Parathyroid adenoma (tissue), 2 donors: ENCODE measurements around the gene ARHGEF35.

Experiments used
- H2AFZ ChIP-seq: fragments of 300-600 bp; sonication (generic); one replicate; pipeline ENCODE4 v1.7.0; 2017; ENCODE audit warnings: antibody characterized with exemption, mild to moderate bottlenecking
- H3K27ac ChIP-seq: fragments of 300-600 bp; sonication (generic); one replicate; pipeline ENCODE4 v1.7.0; 2017
- H3K27me3 ChIP-seq: fragments of 300-600 bp; sonication (generic); one replicate; pipeline ENCODE4 v1.7.0; 2017; ENCODE audit warnings: low read length; ENCODE audit not compliant: control insufficient read depth, insufficient read depth
- H3K36me3 ChIP-seq: fragments of 300-600 bp; sonication (generic); one replicate; pipeline ENCODE4 v1.7.0; 2017; ENCODE audit warnings: low read length; ENCODE audit not compliant: control insufficient read depth, insufficient read depth
- H3K4me1 ChIP-seq: fragments of 300-600 bp; sonication (generic); one replicate; pipeline ENCODE4 v1.7.0; 2017; ENCODE audit warnings: control low read depth
- H3K4me2 ChIP-seq: fragments of 300-600 bp; sonication (generic); one replicate; pipeline ENCODE4 v1.7.0; 2017; ENCODE audit warnings: low read length
- H3K4me3 ChIP-seq: fragments of 300-600 bp; sonication (generic); one replicate; pipeline ENCODE4 v1.7.0; 2017; ENCODE audit warnings: low read depth, low read length
- H3K79me2 ChIP-seq: fragments of 300-600 bp; sonication (generic); one replicate; pipeline ENCODE4 v1.7.0; 2017; ENCODE audit warnings: control low read depth
- H3K9ac ChIP-seq: fragments of 300-600 bp; sonication (generic); one replicate; pipeline ENCODE4 v1.7.0; 2017; ENCODE audit warnings: mild to moderate bottlenecking
- H3K9me3 ChIP-seq: fragments of 300-600 bp; sonication (generic); one replicate; pipeline ENCODE4 v1.7.0; 2017; ENCODE audit warnings: low read length; ENCODE audit not compliant: control insufficient read depth
- CTCF ChIP-seq: fragments of 300-600 bp; sonication (generic); IDR thresholded peaks from one replicate; pipeline ENCODE4 v1.7.0; 2017; ENCODE audit warnings: antibody characterized with exemption, mild to moderate bottlenecking
- donor health status: primary hyperparathyroidism.

Gene ARHGEF35

GRCh38 chr7:144137501-144137900 is 58.1 kb downstream of the ARHGEF35 start:
- H2AFZ ChIP-seq, result no peak overlapping the region
- no peak overlapping the region for H3K27ac ChIP-seq
- H3K9ac ChIP-seq, result no peak overlapping the region
- H3K27me3 ChIP-seq, result no peaks in the 10 kb centered on the region
- H3K4me2 ChIP-seq, result no peak overlapping the region
- H3K9me3 ChIP-seq, result no peaks in the 10 kb centered on the region
- H3K79me2 ChIP-seq, result no peaks in the 10 kb centered on the region
- no peak overlapping the region for H3K4me3 ChIP-seq
- no peak for TF ChIP-seq CTCF
- H3K36me3 ChIP-seq, result no peaks in the 10 kb centered on the region
- no peaks in the 10 kb centered on the region for H3K4me1 ChIP-seq
